NCI-H748 (cell line): ENCODE measurements around the gene AHRR.
"Not testable (repeated sequence)": the region's sequence is repeated elsewhere in the genome, so short reads cannot be mapped to it uniquely, and the experiment has no call there.

ENCODE experiments used
- DNase-seq: peaks from one replicate; lab custom pipeline; 2025; ENCODE audit not compliant: unreplicated experiment; lab: John Stamatoyannopoulos, UW

The AHRR gene

DNA sequence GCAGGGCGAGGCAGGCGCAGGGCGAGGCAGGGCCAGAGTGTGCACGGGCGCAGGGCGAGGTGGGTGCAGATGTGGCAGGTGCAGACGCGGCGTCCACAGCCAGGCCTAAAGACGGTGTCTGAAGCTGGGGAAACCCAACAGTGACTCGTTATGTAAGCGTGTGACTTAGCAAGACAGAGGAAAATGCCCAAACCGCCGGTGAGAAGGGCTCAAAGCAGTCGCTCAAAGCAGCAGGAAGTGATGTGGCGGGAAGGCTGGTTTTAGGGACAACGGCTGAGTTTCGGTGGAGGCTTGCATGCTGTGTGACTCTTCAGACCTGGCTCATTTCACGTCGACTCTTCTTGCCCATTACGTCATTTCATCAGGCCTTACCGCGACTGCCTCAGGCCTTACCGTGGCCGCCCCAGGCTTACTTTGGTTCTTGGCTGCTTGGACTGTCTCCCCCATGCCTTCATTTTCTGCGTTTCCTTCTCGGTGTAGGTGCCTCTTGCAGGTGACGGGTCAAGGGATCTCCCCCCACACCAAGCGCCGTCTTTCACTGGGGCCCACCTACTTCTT is 71.0 kb downstream of the AHRR start:
- DNase-seq = peak; percentile 47

- no peak for DNase-seq
Measured at GRCh38 chr5:393846-394275, 72.3 kb downstream of the AHRR start.

DNA sequence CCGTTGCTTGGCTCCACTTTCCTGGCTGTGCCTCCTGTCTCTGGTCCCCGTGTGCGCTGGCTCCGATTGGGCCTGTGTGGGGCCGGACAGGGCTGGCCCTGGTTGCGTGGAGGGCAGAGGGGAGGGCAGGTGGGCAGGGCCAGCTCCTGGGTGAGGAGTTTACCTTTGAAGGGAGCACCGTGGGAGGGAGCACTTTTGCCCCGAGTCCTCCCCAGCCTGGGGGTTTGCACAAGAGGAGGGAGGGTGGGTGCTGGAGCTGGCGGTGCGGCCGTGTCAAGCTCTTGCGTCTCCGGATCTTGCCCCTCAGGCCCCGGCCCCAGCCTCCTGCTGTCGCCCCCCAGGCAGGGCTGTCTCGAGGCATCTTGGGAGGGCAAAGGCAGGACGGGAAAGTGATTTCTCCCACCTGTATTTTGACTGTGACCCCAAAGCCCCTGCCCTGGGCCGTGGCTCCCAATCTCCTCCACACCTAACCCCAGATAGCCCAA is 73.2 kb downstream of the AHRR start:
- no peak for DNase-seq

- DNase-seq = no peak
Measured at GRCh38 chr5:395156-395920, 73.8 kb downstream of the AHRR start.

DNA sequence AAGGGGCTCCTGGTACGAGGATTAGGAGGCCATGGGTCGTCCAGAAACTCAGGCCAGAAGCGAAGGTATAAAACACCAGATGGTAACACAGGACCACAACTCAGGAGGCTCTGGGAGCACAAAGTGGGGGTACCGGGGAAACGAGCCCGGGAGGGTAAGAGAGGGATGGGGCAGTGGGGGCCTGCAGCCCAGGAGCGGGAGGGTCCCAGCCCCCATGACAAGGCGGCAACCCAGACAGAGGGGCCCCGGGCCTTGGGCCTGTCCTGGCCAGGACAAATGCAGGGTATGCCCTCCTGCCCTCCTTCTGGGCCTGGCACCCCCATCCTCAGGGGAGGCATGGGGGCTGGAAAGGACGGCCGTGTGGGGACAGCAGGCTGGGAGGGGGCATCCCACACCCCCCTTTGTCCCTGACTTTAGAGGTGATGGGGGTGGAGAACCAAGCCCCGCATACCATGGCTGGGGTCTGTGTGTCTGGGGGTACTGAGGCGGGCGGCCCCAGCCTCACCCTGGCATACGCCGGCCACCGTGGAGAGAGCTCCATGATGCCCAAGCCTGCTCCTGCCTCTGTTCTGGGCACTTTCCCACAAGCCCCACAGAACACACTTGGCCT is 74.5 kb downstream of the AHRR start:
- no peak for DNase-seq

GRCh38 chr5:396531-396961 is 75.0 kb downstream of the AHRR start:
- no peak for DNase-seq

- not testable (repeated sequence) for DNase-seq
Measured at GRCh38 chr5:398141-398474, 76.6 kb downstream of the AHRR start.

GRCh38 chr5:398475-399295 is 77.2 kb downstream of the AHRR start:
- no peak for DNase-seq

GRCh38 chr5:399296-400281 is 78.1 kb downstream of the AHRR start:
- DNase-seq = peak; percentile 100

GRCh38 chr5:400282-401145 is 79.0 kb downstream of the AHRR start:
- peak; percentile 99 for DNase-seq

DNA sequence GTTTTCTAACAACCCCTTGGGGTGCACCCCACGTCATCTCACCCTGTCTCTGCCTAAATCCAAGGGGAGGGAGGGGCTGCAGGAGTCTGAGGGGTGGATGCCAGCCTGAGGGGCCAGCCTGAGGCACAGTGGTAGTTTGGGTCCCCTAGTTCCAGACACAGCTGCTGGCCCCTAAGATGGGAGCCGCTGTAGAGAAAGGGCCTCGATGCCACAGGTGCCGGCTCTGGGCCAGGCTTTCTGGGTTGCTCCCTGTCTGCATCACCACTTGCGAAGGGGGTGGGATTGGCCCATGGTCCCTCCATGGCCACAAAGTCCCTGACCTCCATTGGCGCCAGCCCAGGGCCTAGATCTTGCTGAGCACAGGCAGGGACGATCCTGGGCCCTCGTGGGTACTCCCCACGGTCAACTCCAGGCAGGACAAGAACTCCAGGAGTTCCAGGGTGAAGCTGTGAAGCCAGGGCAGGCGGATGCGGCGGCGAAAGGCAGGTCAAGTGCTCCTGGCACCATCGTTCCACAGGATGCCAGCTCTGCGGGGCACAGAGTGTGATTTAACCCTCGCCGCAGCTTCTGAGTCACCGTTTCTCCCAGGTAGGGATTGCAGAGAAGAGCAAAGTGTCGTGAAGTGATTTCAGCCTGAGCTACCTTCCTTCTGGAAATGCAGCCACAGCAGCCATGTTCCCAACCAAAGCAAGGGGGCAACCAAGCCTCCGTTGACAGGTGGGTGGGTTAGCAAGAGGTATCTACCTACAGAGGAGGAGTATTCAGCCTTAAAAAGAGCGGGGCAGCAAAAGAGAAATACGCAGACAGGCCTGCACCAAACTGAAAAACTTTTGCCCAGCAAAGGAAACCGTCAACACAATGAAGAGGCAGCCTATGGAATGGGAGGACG is 79.9 kb downstream of the AHRR start:
- no peak for DNase-seq

DNA sequence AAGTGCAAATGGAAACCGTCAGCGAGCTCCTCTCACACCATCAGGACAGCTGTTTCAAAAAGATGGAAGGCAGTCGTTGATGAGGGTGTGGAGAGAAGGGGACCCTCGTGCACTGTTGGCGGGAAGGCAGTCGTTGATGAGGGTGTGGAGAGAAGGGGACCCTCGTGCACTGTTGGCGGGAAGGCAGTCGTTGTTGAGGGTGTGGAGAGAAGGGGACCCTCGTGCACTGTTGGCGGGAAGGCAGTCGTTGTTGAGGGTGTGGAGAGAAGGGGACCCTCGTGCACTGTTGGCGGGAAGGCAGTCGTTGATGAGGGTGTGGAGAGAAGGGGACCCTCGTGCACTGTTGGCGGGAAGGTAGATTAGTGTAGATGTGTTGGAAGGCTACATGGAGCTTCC is 80.7 kb downstream of the AHRR start:
- not testable (repeated sequence) for DNase-seq

DNA sequence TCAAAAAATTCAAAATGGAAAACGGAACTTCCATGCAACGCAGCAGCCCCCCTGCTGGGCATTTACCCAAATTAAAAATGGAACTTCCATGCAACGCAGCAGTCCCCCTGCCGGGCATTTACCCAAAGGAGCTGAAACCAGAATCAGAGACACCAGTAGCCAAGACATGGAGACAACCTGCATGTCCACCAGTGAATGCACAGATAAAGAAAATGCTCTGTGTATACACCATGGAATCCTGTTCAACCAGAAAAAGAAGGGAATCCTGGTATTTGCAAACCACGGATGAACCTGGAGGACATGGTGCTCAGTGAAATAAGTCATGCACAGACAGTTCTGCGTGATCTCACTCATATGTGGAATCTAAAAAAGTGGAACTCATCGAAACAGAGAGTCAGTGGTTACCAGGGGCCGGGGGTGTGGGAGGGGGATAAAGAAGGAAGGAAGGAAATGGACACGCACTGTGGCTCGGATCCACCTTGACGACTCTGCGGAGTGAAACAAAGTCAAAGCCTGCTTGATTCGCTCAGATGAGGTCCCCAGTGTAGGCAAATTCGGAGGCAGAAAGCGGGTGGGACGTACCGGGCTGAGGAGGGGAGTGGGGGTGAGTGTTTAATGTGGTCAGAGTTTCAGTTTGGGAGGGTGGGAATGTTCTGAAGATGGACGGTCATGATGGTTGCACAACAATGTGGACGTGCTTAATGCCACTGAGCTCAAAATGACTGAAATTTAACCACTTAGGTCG is 81.3 kb downstream of the AHRR start:
- DNase-seq = no peak

DNA sequence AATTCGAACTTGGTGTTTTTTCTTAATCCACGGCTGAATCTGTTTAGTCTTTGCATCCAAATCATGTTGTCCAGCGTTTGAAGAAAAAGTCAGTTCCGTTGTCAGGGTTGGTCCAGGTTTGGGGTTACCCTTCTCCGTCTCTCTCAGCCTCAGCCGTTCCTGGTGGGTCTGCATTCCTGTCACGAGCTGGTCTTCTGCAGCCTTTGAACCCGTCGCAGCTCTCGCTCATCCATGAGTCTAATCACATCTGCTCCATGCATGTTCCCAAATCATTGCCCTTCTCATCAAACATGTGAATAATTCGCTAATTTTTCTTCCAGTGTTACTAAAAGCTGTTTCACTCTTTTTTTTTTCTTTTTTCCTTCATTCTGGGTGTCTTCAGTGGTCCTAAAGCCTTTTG is 82.5 kb downstream of the AHRR start:
- no peak for DNase-seq

DNA sequence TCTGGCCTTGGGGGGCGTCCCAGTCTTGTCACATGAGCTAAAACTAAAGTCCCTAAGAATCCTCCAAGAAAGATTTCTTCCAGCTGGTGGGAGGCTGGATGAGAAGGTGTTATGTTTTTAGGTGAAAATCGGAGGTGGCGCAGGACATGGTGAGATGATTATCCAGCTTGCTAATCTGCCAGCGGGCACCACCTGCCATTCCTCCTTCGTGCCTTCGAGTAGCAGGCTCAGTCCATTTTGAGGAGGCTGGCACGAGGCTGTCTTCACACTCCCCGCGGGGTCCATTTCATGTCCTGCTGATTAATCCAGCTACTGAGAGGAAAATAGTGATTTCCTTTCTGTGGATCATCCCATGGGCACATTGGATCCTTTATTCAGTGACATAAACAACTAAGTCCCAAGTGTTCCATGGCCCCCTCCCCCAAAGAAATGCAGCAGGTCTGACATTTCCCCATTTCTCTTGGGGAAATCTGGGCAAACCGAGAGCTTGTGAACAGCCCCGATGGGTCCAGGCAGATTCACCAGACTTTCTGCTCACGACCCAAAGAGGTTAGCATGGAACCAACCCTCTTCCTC is 83.2 kb downstream of the AHRR start:
- DNase-seq = no peak

- no peak for DNase-seq
Measured at GRCh38 chr5:405421-405820, 83.9 kb downstream of the AHRR start.

- DNase-seq = no peak
Measured at GRCh38 chr5:406041-406440, 84.5 kb downstream of the AHRR start.
